Stomach (tissue), 9 donors: ENCODE data around the gene ADAMTS12. TPM values are rescaled to one million over a fixed set of nuclear protein-coding genes. Genes with fewer than 3 reads are reported as not detected.

Source experiments
- DNase-seq, 2 donors: peaks; one replicate each; pipeline versions ENCODE4 v3.0.0 to v3.0.0-alpha.2; 2013 to 2019
- H3K27ac ChIP-seq, 5 donors: fragments of 200-600 bp in 4 of 5; sonication (generic) in 4 of 5; one replicate each; pipeline ENCODE4 v1.5.1; 2013 to 2019; ENCODE audit warnings: mild to moderate bottlenecking in 1 of 5, moderate library complexity in 1 of 5
- H3K27me3 ChIP-seq, 3 donors: fragments of 200-600 bp; sonication (generic); one replicate each; pipeline ENCODE4 v1.5.1; 2017 to 2019; ENCODE audit warnings: mixed run types in 1 of 3
- H3K36me3 ChIP-seq, 4 donors: fragments of 200-600 bp; sonication (generic); 1 replicate in 3 of 4; 2 replicates in 1 of 4; pipeline ENCODE4 v1.5.1; 2016 to 2019
- H3K4me1 ChIP-seq, 4 donors: fragments of 200-600 bp; sonication (generic); one replicate each; pipeline ENCODE4 v1.5.1; 2016 to 2019
- H3K4me3 ChIP-seq, 4 donors: fragments of 200-600 bp; sonication (generic) in 3 of 4; one replicate each; pipeline ENCODE4 v1.5.1; 2016 to 2019; ENCODE audit warnings: mild to moderate bottlenecking in 1 of 4
- H3K9me3 ChIP-seq, 4 donors: fragments of 200-600 bp; sonication (generic); one replicate each; pipeline ENCODE4 v1.5.1; 2016 to 2019
- CTCF ChIP-seq, 7 experiments: fragments of 450-650 bp in 4 of 7; fragments of 200-600 bp in 3 of 7; sonication (generic) in 3 of 7; IDR thresholded peaks; one replicate each; pipeline ENCODE4 v1.5.1; 2016 to 2019; ENCODE audit warnings: antibody characterized with exemption in 7 of 7, control low read depth in 2 of 7, mild to moderate bottlenecking in 1 of 7
- EP300 ChIP-seq: sonication (generic); formaldehyde crosslinking; IDR thresholded peaks from one replicate; pipeline ENCODE4 v1.6.1; 2017; ENCODE audit warnings: antibody characterized with exemption
- POLR2A ChIP-seq, 4 donors: fragments of 450-650 bp; IDR thresholded peaks; one replicate each; pipeline ENCODE4 v1.6.1; 2016; ENCODE audit warnings: antibody characterized with exemption in 4 of 4, control low read depth in 2 of 4, mild to moderate bottlenecking in 1 of 4, moderate library complexity in 1 of 4
- POLR2AphosphoS5 ChIP-seq, 3 donors: sonication (generic); formaldehyde crosslinking; IDR thresholded peaks; one replicate each; pipeline ENCODE4 v1.6.1; 2016; ENCODE audit warnings: antibody characterized with exemption in 3 of 3
- WGBS, 5 donors: extraction: QIAGEN DNeasy Blood & Tissue Kit in 3 of 5; methylation state at CpG; one replicate each; pipeline versions ENCODE4 v1.1.5 to v1.1.7; 2013 to 2018; 5-methylcytosine and 5-hydroxymethylcytosine counted together
- intact Hi-C: fragments of 100-400 bp; cut with DNase I; formaldehyde crosslinking; loops from one replicate; pipeline ENCODE4 v1.15.1; 2023; ENCODE audit warnings: low total_unique reads
- polyA plus RNA-seq, 3 donors: library from polyadenylated mRNA; stranded (reverse); fragments of 200-250 nt; gene quantifications; one replicate each; pipeline ENCODE4 v1.2.3, GENCODE V29; 2013
- total RNA-seq, 5 donors: library from RNA; depleted of rRNA; stranded (reverse); fragments of >200 nt; gene quantifications; one replicate each; pipeline versions ENCODE4 v1.1.0 to v1.2.3, GENCODE V29; 2014 to 2016
- donor health status: healthy with polysubstance abuse.
- donor health status: Bipolar disorder and iron deficiency.
- donor health status: healthy.

ADAMTS12 gene
- total and polyA plus RNA-seq, 8 donors, result 0.14 to 17.1 (median 0.62) TPM; not detected in 1

- Histone ChIP-seq H3K4me1 (no peaks in the 10 kb centered on the region), H3K27ac (no peak overlapping the region), H3K9me3 (no peaks in the 10 kb centered on the region), H3K36me3 (no peaks in the 10 kb centered on the region), H3K27me3 (no peaks in the 10 kb centered on the region), H3K4me3 (no peak overlapping the region)
- intact Hi-C loops, result no loop called here
- no peak for DNase-seq
- WGBS, 5 donors, result 48 to 62% (median 59%) methylated on average over 2 of the region's 2 CpGs
- TF ChIP-seq POLR2A (IDR thresholded peaks at IDR 0.05) (no peak), POLR2AphosphoS5 (IDR thresholded peaks at IDR 0.05) (no peak), CTCF (IDR thresholded peaks at IDR 0.05) (no peak), EP300 (no peak)
Measured at GRCh38 chr5:33766023-33766422, 125.8 kb downstream of the ADAMTS12 start.

- Histone ChIP-seq H3K9me3 (no peaks in the 10 kb centered on the region), H3K4me3 (no peak overlapping the region), H3K36me3 (no peaks in the 10 kb centered on the region), H3K27ac (no peak overlapping the region), H3K4me1 (no peaks in the 10 kb centered on the region), H3K27me3 (no peaks in the 10 kb centered on the region)
- 52 to 74% (median 56%) methylated on average over 3 of the region's 3 CpGs for WGBS, 5 donors
- TF ChIP-seq CTCF (IDR thresholded peaks at IDR 0.05) (no peak), EP300 (no peak), POLR2AphosphoS5 (IDR thresholded peaks at IDR 0.05) (no peak), POLR2A (IDR thresholded peaks at IDR 0.05) (no peak)
- no peak for DNase-seq
- intact Hi-C loops, result no loop called here
Measured at GRCh38 chr5:33764786-33765185, 127.0 kb downstream of the ADAMTS12 start.

- H3K27me3 ChIP-seq, result no peaks in the 10 kb centered on the region
- intact Hi-C loops, result no loop called here
- no peak for TF ChIP-seq POLR2AphosphoS5 (IDR thresholded peaks at IDR 0.05)
- no peak for TF ChIP-seq EP300
- TF ChIP-seq POLR2A (IDR thresholded peaks at IDR 0.05), result no peak
- TF ChIP-seq CTCF (IDR thresholded peaks at IDR 0.05), result no peak
- no peaks in the 10 kb centered on the region for H3K9me3 ChIP-seq
- H3K27ac ChIP-seq, result no peak overlapping the region
- DNase-seq, result no peak
- 66 to 87% (median 76%) methylated on average over 2 of the region's 2 CpGs for WGBS, 5 donors
- no peak overlapping the region for H3K4me3 ChIP-seq
- no peaks in the 10 kb centered on the region for H3K4me1 ChIP-seq
- no peaks in the 10 kb centered on the region for H3K36me3 ChIP-seq
Measured at GRCh38 chr5:33763435-33763834, 128.4 kb downstream of the ADAMTS12 start.

- intact Hi-C loops, result no loop called here
- H3K9me3 ChIP-seq, result no peaks in the 10 kb centered on the region
- TF ChIP-seq EP300, result no peak
- no peak for TF ChIP-seq POLR2AphosphoS5 (IDR thresholded peaks at IDR 0.05)
- no peak for TF ChIP-seq POLR2A (IDR thresholded peaks at IDR 0.05)
- no peak for TF ChIP-seq CTCF (IDR thresholded peaks at IDR 0.05)
- H3K27ac ChIP-seq, result no peak overlapping the region
- no peak for DNase-seq
- no peaks in the 10 kb centered on the region for H3K27me3 ChIP-seq
- H3K4me1 ChIP-seq, result no peaks in the 10 kb centered on the region
- WGBS, 5 donors, result 20 to 39% (median 29%) methylated on average over 1 of the region's 1 CpG
- H3K36me3 ChIP-seq, result no peaks in the 10 kb centered on the region
- no peak overlapping the region for H3K4me3 ChIP-seq
Measured at GRCh38 chr5:33762859-33763258, 128.9 kb downstream of the ADAMTS12 start.
